Rectal smooth muscle tissue (tissue), 1 donor: ENCODE results near the gene TRPV3.

Experiments
- H3K27ac ChIP-seq: one replicate; pipeline ENCODE4 v1.7.0; 2013; ENCODE audit warnings: low read depth, low read length, inconsistent platforms
- H3K27me3 ChIP-seq: one replicate; pipeline ENCODE4 v1.7.0; 2013; ENCODE audit warnings: low read length; ENCODE audit not compliant: control insufficient read depth, insufficient read depth
- H3K36me3 ChIP-seq: one replicate; pipeline ENCODE4 v1.7.0; 2013; ENCODE audit warnings: low read length; ENCODE audit not compliant: control insufficient read depth, insufficient read depth
- H3K4me1 ChIP-seq: one replicate; pipeline ENCODE4 v1.7.0; 2013; ENCODE audit warnings: low read length; ENCODE audit not compliant: control insufficient read depth, insufficient read depth
- H3K4me3 ChIP-seq: one replicate; pipeline ENCODE4 v1.7.0; 2013; ENCODE audit warnings: low read length
- H3K9ac ChIP-seq: one replicate; pipeline ENCODE4 v1.7.0; 2013; ENCODE audit warnings: low read length

The TRPV3 gene

DNA sequence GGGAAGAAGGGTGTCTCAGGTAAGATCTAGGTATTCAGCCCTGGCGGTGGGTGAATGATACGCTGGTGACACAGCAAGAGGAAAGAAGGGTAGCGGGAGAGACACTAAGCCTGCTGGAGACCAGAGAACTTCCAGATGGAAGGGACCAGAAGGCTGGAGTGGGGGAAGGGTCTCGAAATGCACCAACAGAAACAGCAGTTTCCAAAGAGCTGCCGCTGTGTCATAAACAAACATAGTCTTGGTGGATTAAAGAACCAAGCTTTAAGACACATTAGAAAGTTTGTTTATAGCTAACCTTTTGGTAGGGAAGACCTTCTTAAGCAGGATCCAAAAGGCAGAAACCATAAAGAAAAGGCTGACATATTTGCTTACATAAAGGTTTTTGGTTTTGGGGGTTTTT lies 20.9 kb downstream of the TRPV3 start:
- H3K36me3 ChIP-seq, result no peaks in the 10 kb centered on the region
- no peak overlapping the region for H3K4me3 ChIP-seq
- H3K4me1 ChIP-seq, result no peaks in the 10 kb centered on the region
- no peaks in the 10 kb centered on the region for H3K27me3 ChIP-seq
- H3K27ac ChIP-seq, result no peak overlapping the region
- no peak overlapping the region for H3K9ac ChIP-seq

DNA sequence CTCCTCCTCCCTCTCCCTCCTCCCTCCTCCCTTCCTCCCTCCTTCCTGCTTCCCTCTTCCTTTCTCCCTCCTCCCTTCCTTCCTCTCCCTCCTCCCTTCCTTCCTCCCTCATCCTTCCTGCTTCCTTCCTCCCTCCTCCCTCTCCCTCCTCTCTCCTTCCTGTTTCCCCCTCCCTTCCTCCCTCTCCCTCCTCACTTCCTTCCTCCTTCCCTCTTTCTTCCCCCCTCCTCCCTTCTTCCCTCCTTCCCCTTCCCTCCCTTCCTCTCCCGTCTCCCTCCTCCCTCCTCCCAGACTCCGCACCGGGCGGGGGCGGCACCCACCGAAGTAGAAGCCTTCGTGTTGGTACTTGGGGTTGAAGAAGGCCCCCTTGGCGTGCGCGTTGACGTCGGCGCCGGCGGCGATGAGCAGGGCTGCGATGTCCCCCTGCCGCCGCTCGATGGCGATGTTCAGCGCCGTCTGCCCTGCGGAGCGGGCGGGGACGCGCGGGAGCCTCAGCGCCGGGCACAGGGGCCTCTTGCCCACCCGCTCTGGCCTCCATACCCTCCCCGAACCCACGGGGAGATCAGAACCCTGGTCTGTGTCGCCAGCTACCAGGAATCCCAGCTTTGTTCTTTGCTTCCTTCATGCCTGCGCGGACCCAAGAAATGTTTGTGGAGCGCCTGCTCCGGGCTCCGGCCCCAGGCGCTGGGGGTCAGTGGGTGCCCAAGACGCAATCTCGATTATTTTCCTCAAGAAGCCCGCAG lies 22.2 kb downstream of the TRPV3 start:
- Histone ChIP-seq H3K4me3 (peak overlapping the region; percentile 45), H3K36me3 (no peaks in the 10 kb centered on the region), H3K9ac (no peak overlapping the region), H3K27ac (no peak overlapping the region), H3K4me1 (no peaks in the 10 kb centered on the region), H3K27me3 (no peaks in the 10 kb centered on the region)

DNA sequence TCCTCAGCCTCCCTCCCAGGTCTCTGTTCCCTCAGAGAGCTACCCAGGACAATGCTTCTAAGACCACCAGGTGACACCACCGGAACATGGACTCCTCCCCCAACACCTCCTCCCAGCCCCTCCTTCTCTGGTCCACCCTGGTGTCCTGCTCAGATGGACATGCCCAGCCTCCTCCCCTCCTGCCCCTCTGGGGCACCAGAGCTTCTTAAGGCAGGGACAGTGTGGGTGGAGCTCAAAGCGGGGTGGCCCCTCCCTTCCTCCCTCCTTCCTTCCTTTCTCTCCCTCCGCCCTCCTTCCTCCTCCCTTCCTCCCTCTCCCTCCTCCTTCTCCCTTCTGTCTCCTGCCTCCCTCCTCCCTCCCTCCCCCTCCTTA lies 22.7 kb downstream of the TRPV3 start:
- H3K4me3 ChIP-seq, result no peak overlapping the region
- no peaks in the 10 kb centered on the region for H3K36me3 ChIP-seq
- H3K9ac ChIP-seq, result no peak overlapping the region
- no peak overlapping the region for H3K27ac ChIP-seq
- H3K4me1 ChIP-seq, result no peaks in the 10 kb centered on the region
- no peaks in the 10 kb centered on the region for H3K27me3 ChIP-seq

DNA sequence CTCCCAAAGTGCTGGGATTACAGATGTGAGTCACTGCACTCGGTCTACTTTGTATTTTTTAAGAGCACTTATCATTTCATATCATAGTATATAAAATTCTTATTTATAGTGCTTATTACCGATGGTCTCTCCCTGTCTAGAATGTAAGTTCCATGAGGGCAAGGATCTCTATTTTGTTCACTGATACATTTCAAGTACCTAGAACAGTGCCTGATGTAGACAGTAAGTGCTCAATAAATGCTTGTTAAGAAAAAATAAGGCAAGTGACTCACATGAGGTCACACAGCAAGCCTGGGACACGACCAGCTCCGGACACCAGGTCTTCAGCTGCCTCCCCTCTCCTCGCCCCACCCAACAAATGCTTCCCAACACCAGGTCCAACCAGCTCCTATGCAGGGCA lies 23.9 kb downstream of the TRPV3 start:
- Histone ChIP-seq H3K27ac (no peak overlapping the region), H3K9ac (no peak overlapping the region), H3K4me1 (no peaks in the 10 kb centered on the region), H3K36me3 (no peaks in the 10 kb centered on the region), H3K4me3 (no peak overlapping the region), H3K27me3 (no peaks in the 10 kb centered on the region)

DNA sequence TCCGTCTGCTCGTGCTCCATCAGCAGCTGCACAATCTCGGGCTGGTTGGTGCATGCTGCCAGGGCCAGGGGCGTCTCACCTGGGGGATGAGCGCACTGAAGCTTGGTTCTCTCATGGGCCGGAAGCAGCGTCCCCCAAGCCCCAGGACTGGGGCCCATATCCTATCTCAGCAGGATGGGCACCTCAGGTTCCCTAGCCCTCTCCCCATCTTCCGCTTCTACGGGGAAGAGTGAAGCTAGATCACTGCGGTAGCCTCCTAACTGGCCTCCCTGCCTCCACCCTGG lies 24.8 kb downstream of the TRPV3 start:
- Histone ChIP-seq H3K4me1 (no peaks in the 10 kb centered on the region), H3K4me3 (no peak overlapping the region), H3K27ac (no peak overlapping the region), H3K27me3 (no peaks in the 10 kb centered on the region), H3K9ac (no peak overlapping the region), H3K36me3 (no peaks in the 10 kb centered on the region)

DNA sequence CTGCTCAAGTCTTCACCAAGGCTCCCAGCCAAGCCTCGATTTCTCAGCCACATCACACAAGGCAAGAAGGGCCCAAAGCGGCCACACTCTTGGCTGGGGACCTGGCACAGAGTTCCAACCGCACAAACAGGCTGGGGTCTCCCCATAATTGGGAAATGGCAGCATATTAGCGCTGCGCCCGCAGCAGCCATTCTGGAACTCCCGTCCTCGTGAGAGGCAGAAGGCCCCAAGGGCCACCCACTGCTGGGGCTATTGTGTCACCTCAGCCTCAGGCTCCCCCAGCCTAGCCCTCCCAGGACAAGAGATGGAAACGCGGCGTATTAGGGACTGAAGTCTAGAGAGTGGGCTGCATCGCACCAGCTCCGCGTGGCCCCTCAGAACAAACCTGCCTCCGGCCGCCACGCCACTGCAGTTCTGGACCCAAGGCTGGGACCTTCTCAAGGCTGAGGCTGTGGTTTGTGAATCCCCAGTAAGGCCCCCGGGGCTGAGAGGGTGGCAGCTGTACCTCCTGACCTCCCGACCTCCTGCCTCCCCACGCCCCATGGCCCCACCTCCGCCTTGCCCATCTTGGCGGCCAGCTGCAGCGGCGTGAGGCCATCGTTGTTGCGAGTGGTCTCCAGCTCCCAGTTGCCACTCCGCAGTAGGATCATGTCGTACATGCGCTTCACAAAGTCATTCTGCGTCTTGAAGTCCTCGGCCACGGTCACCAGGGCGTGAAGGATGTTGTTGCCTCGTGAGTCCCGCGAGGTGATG lies 25.3 kb downstream of the TRPV3 start:
- Histone ChIP-seq H3K4me3 (no peak overlapping the region), H3K4me1 (no peaks in the 10 kb centered on the region), H3K9ac (no peak overlapping the region), H3K27me3 (no peaks in the 10 kb centered on the region), H3K36me3 (no peaks in the 10 kb centered on the region), H3K27ac (peak overlapping the region; percentile 14)

DNA sequence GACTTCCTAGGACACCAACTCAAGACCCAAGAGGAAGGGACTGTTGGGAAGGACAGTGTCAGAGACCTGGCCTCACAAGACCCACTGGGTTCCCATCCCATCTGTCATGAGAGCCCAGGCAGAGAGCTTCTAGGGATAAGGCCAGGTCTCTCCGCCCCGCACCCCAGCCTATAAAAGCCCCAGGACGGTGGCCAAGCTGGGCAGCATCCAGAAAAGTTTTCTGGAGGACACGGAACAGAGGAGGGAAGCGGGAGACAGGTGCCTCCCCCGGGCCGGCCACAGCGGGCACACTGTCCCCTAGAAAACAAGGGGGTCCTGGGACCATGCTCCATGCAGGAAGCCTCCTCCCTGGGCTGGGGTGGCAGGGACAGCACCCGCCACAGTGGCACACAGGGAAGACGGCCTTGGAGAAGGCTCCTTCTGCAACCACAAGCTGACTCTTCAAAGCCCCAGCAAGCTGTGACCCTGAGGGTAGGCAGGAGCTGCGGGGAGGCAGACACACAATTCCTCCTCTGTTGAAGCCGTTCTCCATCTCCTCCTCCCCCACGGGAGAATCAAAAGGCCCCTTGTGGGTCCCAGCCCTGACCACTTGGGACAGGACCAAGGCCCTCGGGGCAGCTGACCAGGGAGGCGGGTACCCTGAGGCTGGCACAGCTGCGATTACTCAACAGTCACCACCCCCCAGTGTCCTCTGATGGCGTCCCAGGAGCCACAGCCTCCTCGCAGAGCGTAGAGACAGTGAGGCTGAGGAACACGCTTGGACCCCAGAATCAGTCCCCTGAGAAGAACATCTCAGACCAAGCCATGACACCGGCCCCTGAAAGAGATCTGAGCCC lies 26.1 kb downstream of the TRPV3 start:
- no peaks in the 10 kb centered on the region for H3K4me1 ChIP-seq
- no peak overlapping the region for H3K9ac ChIP-seq
- peak overlapping the region; percentile 14 for H3K27ac ChIP-seq
- H3K36me3 ChIP-seq, result no peaks in the 10 kb centered on the region
- no peaks in the 10 kb centered on the region for H3K27me3 ChIP-seq
- H3K4me3 ChIP-seq, result no peak overlapping the region

DNA sequence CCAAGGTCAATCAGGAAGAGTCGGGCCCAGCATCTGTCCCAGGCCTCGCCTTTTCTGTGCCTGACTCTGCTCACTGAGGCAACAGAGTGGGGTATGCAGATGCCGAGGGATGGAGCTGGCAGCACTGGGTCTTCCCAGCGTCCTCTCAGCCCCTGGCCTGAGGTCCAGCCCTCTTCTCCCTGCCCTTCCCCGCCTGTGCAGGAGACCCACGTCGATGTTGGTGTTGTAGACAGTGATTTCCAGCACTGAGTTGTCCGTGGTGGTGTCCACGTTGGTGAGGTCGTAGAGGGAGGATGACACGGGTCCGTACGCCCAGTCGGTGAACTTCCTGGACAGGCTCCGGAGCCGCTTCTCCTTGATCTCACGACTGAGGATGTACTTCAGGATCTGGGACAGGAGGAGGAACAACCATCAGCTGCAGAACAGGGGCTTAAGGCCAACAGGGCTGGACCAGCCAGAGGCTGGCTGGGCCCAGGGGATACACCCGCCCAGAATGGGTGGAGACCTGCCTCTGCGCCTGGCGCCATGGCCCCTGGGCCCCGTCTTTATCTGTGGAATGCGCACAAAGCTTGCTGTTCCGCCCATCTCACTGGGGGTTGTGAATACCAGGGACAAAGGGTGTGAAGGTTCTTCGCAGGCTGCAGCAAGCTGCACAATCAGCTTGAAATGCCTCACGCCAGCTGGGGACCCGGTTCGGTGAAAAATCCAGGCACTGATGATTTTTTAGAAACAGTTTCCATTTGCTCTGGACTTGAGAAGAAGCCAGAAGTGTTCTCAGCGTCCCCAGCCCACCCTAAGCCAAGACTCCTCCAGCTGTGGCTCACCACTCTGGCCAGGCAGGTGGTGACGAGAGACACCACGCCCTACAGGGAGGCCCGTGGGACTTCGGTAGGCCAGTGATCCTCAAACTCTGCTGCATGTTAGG lies 27.5 kb downstream of the TRPV3 start:
- no peaks in the 10 kb centered on the region for H3K27me3 ChIP-seq
- H3K4me3 ChIP-seq, result no peak overlapping the region
- no peak overlapping the region for H3K9ac ChIP-seq
- no peaks in the 10 kb centered on the region for H3K4me1 ChIP-seq
- no peaks in the 10 kb centered on the region for H3K36me3 ChIP-seq
- H3K27ac ChIP-seq, result no peak overlapping the region

DNA sequence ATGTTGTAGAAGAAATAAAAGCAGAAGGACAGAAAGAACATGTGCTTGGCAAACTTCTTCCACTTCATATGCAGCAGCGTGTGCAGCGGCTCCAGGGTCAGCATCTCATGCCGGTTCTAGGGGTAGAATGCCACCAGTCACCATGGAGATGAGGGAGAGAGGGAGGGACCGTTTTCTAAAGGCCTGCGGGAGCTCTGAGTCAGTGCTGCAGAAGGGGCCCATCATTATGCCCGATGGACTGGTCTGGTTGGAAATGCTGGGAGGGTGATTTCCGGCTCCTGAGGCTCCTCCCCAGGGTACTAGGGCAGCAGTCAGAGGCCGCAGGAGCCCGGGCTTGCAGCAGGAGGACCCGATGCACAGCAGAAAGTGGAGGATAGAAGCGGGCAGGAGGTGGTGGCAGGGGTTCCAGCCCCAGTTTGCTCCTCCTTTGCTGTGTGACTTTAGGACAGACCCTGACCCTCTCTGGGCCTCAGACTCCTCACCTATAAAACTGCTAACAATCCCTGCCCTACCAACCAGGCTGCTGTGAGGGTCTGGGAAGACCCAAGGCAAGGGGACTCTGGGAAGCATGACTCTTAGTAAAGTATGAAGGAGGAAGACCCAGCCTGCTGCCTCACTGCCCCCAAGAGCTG lies 28.6 kb downstream of the TRPV3 start:
- H3K4me1 ChIP-seq, result no peaks in the 10 kb centered on the region
- H3K27ac ChIP-seq, result no peak overlapping the region
- H3K27me3 ChIP-seq, result no peaks in the 10 kb centered on the region
- H3K36me3 ChIP-seq, result no peaks in the 10 kb centered on the region
- H3K4me3 ChIP-seq, result no peak overlapping the region
- H3K9ac ChIP-seq, result no peak overlapping the region

DNA sequence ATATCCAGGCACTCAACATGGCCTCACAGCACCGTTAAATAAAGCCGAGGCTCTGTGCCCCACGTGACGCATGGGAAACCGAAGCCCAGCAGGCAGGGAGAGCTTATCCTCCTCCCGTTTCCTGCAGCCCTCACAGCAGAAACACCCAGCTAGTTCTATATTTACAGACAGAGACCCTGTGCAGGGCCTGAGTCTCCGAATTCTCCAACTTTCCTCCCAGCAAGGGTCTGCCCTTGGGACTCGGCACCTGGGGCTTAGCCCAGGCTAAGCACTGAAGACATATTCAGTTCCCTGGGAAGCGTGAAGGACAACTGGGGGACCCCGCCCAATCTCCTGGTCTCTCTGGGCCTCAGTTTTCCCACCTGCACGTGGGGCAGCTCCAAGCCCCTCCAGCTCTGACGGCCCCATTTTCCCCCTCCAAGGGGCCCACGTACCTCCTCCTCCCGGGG lies 29.2 kb downstream of the TRPV3 start:
- Histone ChIP-seq H3K9ac (no peak overlapping the region), H3K36me3 (no peaks in the 10 kb centered on the region), H3K4me3 (no peak overlapping the region), H3K4me1 (no peaks in the 10 kb centered on the region), H3K27me3 (no peaks in the 10 kb centered on the region), H3K27ac (no peak overlapping the region)

DNA sequence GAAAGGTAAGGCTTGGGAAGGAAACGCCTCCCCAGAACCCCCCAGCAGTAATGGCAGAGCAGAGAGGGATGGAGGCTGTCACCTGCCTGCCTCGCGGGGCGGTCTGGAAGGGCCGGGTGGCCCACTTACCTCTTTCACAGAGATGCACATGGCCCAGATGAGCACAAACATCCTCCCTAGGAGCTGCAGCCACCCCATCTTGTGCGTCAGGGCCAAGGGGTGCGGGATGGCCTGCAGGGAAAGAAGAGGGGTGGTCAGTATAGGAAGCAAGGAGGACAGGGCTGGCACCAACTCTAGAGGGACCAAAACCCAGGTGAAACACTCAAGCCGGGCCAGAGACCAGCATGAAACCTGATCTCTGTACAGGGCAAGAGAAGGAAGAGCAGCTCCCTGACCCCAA lies 29.7 kb downstream of the TRPV3 start:
- H3K27me3 ChIP-seq, result no peaks in the 10 kb centered on the region
- no peaks in the 10 kb centered on the region for H3K36me3 ChIP-seq
- no peak overlapping the region for H3K4me3 ChIP-seq
- no peak overlapping the region for H3K9ac ChIP-seq
- H3K27ac ChIP-seq, result no peak overlapping the region
- no peaks in the 10 kb centered on the region for H3K4me1 ChIP-seq
